HepG2 (cell line): Measurements from ENCODE around the gene TM6SF1.

Experiments
- JUN ChIP-seq: sonication (generic); formaldehyde crosslinking; IDR thresholded peaks from 2 replicates; pipeline ENCODE4 v1.4.0; 2020; ENCODE audit warnings: mild to moderate bottlenecking, missing genetic modification reagents
- MAZ ChIP-seq, 2 experiments: sonication (generic) in 1 of 2; formaldehyde crosslinking in 1 of 2; IDR thresholded peaks; 2 replicates each; pipeline versions ENCODE4 v1.5.0 to v1.6.1; 2012 to 2020; ENCODE audit warnings: low read depth in 2 of 2, mild to moderate bottlenecking in 2 of 2, borderline replicate concordance in 1 of 2, improper control_type of control experiment in 1 of 2, low read length in 1 of 2, missing genetic modification reagents in 1 of 2, moderate library complexity in 1 of 2
- MYC ChIP-seq: sonication (generic); formaldehyde crosslinking; IDR thresholded peaks from 2 replicates; pipeline ENCODE4 v1.9.0; 2021; ENCODE audit warnings: missing genetic modification reagents, borderline replicate concordance
- PATZ1 ChIP-seq: sonication (generic); formaldehyde crosslinking; IDR thresholded peaks from 2 replicates; pipeline ENCODE4 v1.4.0; 2020; ENCODE audit warnings: missing genetic modification reagents
- PTBP1 ChIP-seq: fragments of 200-400 bp; formaldehyde crosslinking; IDR thresholded peaks from 2 replicates; pipeline ENCODE4 v1.6.1; 2018; ENCODE audit warnings: low read length, low read depth; ENCODE audit not compliant: poor library complexity, severe bottlenecking
- RAD21 ChIP-seq: fragments of 450-650 bp; formaldehyde crosslinking; IDR thresholded peaks from 2 replicates; pipeline ENCODE4 v1.5.0; 2020; ENCODE audit warnings: mild to moderate bottlenecking
- REXO4 ChIP-seq: sonication (generic); formaldehyde crosslinking; IDR thresholded peaks from 2 replicates; pipeline ENCODE4 v1.8.0; 2022; ENCODE audit warnings: missing genetic modification reagents, mild to moderate bottlenecking, borderline replicate concordance
- SMARCE1 ChIP-seq: fragments of 450-650 bp; IDR thresholded peaks from 2 replicates; pipeline ENCODE4 v1.6.1; 2017; ENCODE audit warnings: borderline replicate concordance
- SNAPC4 ChIP-seq: sonication (generic); formaldehyde crosslinking; IDR thresholded peaks from 2 replicates; pipeline ENCODE4 v1.4.0; 2020; ENCODE audit warnings: mild to moderate bottlenecking, missing genetic modification reagents
- USF2 ChIP-seq, 2 experiments: sonication (generic) in 1 of 2; formaldehyde crosslinking in 1 of 2; IDR thresholded peaks; 2 replicates each; pipeline versions ENCODE4 v1.5.1 to v1.6.1; 2011 to 2020; ENCODE audit warnings: borderline replicate concordance in 1 of 2, low read depth in 1 of 2, low read length in 1 of 2, mild to moderate bottlenecking in 1 of 2, missing genetic modification reagents in 1 of 2, moderate library complexity in 1 of 2
- ZBTB46 ChIP-seq: sonication (generic); formaldehyde crosslinking; IDR thresholded peaks from 2 replicates; pipeline ENCODE4 v1.4.0; 2020; ENCODE audit warnings: mild to moderate bottlenecking, missing genetic modification reagents, borderline replicate concordance

GRCh38 chr15:83123529-83123928 lies 16.1 kb downstream of the TM6SF1 start:
- TF ChIP-seq MAZ (IDR thresholded peaks at IDR 0.05; ENCODE audit: borderline replicate concordance, low read depth, low read length) (no peak), MAZ (CRISPR knock-in tag; IDR thresholded peaks at IDR 0.05; ENCODE audit: low read depth) (no peak), MYC (CRISPR knock-in tag) (no peak), USF2 (IDR thresholded peaks at IDR 0.05; ENCODE audit: low read depth, low read length) (no peak), USF2 (CRISPR knock-in tag; IDR thresholded peaks at IDR 0.05; ENCODE audit: borderline replicate concordance) (no peak), RAD21 (CRISPR knock-in tag) (no peak), ZBTB46 (no peak), JUN (CRISPR knock-in tag) (no peak), PATZ1 (CRISPR knock-in tag) (no peak), PTBP1 (no peak), REXO4 (CRISPR knock-in tag) (no peak), SMARCE1 (no peak), SNAPC4 (CRISPR knock-in tag) (no peak)
